H9 (cell line): ENCODE measurements around the gene HS3ST4. TPM values are rescaled to one million over a fixed set of nuclear protein-coding genes. Genes with fewer than 3 reads are reported as not detected.
A peak's percentile ranks its signal among the peaks of the same experiment; 100 is the strongest.

Experiments
- DNase-seq: peaks from one replicate; pipeline ENCODE4 v3.0.0-alpha.2; 2017
- H2AFZ ChIP-seq: one replicate; pipeline ENCODE4 v1.6.1; 2013; ENCODE audit warnings: mild to moderate bottlenecking, low read length, control low read depth, moderate library complexity
- H2AK5ac ChIP-seq: 2 replicates; pipeline ENCODE4 v1.6.1; 2013; ENCODE audit warnings: low read length, control low read depth, mixed read lengths; ENCODE audit not compliant: insufficient read length
- H2BK120ac ChIP-seq: one replicate; pipeline ENCODE4 v1.6.1; 2013; ENCODE audit warnings: low read depth, mild to moderate bottlenecking, low read length, control low read depth, inconsistent platforms; ENCODE audit not compliant: poor library complexity, severe bottlenecking
- H2BK12ac ChIP-seq: 2 replicates; pipeline ENCODE4 v1.6.1; 2013; ENCODE audit warnings: low read length, control low read depth, mixed read lengths, low read depth; ENCODE audit not compliant: insufficient read length
- H2BK15ac ChIP-seq: 2 replicates; pipeline ENCODE4 v1.6.1; 2013; ENCODE audit warnings: low read depth, low read length, control low read depth
- H2BK20ac ChIP-seq: one replicate; pipeline ENCODE4 v1.6.1; 2013; ENCODE audit warnings: low read depth, mild to moderate bottlenecking, low read length, control low read depth, inconsistent platforms; ENCODE audit not compliant: poor library complexity, severe bottlenecking
- H2BK5ac ChIP-seq: 2 replicates; pipeline ENCODE4 v1.6.1; 2013; ENCODE audit warnings: low read length, control low read depth, mixed read lengths; ENCODE audit not compliant: insufficient read length
- H3K14ac ChIP-seq: 2 replicates; pipeline ENCODE4 v1.6.1; 2013; ENCODE audit warnings: low read length, control low read depth; ENCODE audit not compliant: insufficient read depth
- H3K18ac ChIP-seq: 2 replicates; pipeline ENCODE4 v1.6.1; 2013; ENCODE audit warnings: low read depth, mild to moderate bottlenecking, mixed read lengths, low read length, control low read depth; ENCODE audit not compliant: insufficient read length
- H3K23ac ChIP-seq: 2 replicates; pipeline ENCODE4 v1.6.1; 2013; ENCODE audit warnings: low read length, control low read depth, mixed read lengths, low read depth; ENCODE audit not compliant: insufficient read length
- H3K23me2 ChIP-seq: 2 replicates; pipeline ENCODE4 v1.6.1; 2013; ENCODE audit warnings: low read depth, mild to moderate bottlenecking, mixed read lengths, low read length, control low read depth; ENCODE audit not compliant: insufficient read length, poor library complexity, severe bottlenecking
- H3K27ac ChIP-seq: 2 replicates; pipeline ENCODE4 v1.5.1; 2013; ENCODE audit warnings: low read length, control low read depth, mixed read lengths, low read depth; ENCODE audit not compliant: insufficient read length
- H3K27me3 ChIP-seq: 2 replicates; pipeline ENCODE4 v1.6.1; 2013; ENCODE audit warnings: low read length, control low read depth, inconsistent platforms; ENCODE audit not compliant: insufficient read depth
- H3K4ac ChIP-seq: 2 replicates; pipeline ENCODE4 v1.6.1; 2013; ENCODE audit warnings: low read depth, mild to moderate bottlenecking, control low read depth, inconsistent platforms, low read length, moderate library complexity
- H3K4me1 ChIP-seq: 2 replicates; pipeline ENCODE4 v1.6.1; 2013; ENCODE audit warnings: low read length, control low read depth, inconsistent platforms; ENCODE audit not compliant: insufficient read depth
- H3K4me2 ChIP-seq: 2 replicates; pipeline ENCODE4 v1.6.1; 2013; ENCODE audit warnings: low read length, control low read depth, mixed read lengths; ENCODE audit not compliant: insufficient read length, insufficient read depth
- H3K56ac ChIP-seq: 2 replicates; pipeline ENCODE4 v1.6.1; 2013; ENCODE audit warnings: low read depth, mild to moderate bottlenecking, mixed read lengths, low read length, control low read depth; ENCODE audit not compliant: insufficient read length
- H3K79me1 ChIP-seq: 2 replicates; pipeline ENCODE4 v1.6.1; 2013; ENCODE audit warnings: low read depth, mild to moderate bottlenecking, moderate library complexity, low read length, control low read depth, inconsistent platforms; ENCODE audit not compliant: insufficient read depth, poor library complexity, severe bottlenecking
- H3K79me2 ChIP-seq: 2 replicates; pipeline ENCODE4 v1.6.1; 2013; ENCODE audit warnings: low read length, control low read depth, inconsistent platforms; ENCODE audit not compliant: insufficient read depth
- H3K9ac ChIP-seq: 2 replicates; pipeline ENCODE4 v1.6.1; 2013; ENCODE audit warnings: low read length, control low read depth, mixed read lengths; ENCODE audit not compliant: insufficient read length; ENCODE audit errors: extremely low read depth
- H3K9me3 ChIP-seq: one replicate; pipeline ENCODE4 v1.6.1; 2013; ENCODE audit warnings: low read depth, low read length, inconsistent platforms; ENCODE audit not compliant: control insufficient read depth
- H3T11ph ChIP-seq: one replicate; pipeline ENCODE4 v1.6.1; 2013; ENCODE audit warnings: mild to moderate bottlenecking, low read length, control low read depth, inconsistent platforms
- H4K20me1 ChIP-seq: one replicate; pipeline ENCODE4 v1.6.1; 2013; ENCODE audit not compliant: control insufficient read depth, insufficient read length, insufficient read depth
- H4K5ac ChIP-seq: 2 replicates; pipeline ENCODE4 v1.6.1; 2013; ENCODE audit warnings: low read depth, mild to moderate bottlenecking, mixed read lengths, low read length, control low read depth; ENCODE audit not compliant: insufficient read length
- H4K8ac ChIP-seq: replicated peaks from 2 replicates; pipeline ENCODE4 v1.6.1; 2013; ENCODE audit warnings: low read length, control low read depth, mixed read lengths, low read depth; ENCODE audit not compliant: insufficient read length
- H4K91ac ChIP-seq: 2 replicates; pipeline ENCODE4 v1.6.1; 2013; ENCODE audit warnings: low read depth, mild to moderate bottlenecking, moderate library complexity, mixed read lengths, low read length, control low read depth; ENCODE audit not compliant: insufficient read length
- H3K27ac Mint-ChIP-seq, 3 experiments: 2 replicates in 2 of 3; 3 replicates in 1 of 3; pipeline ENCODE4 v1.8.0; 2020 to 2021; ENCODE audit warnings: mixed read lengths in 3 of 3, mild to moderate bottlenecking in 1 of 3, moderate library complexity in 1 of 3
- H3K27me3 Mint-ChIP-seq: 2 replicates; pipeline ENCODE4 v1.8.0; 2021; ENCODE audit warnings: low read depth, mild to moderate bottlenecking, moderate library complexity, mixed read lengths
- H3K36me3 Mint-ChIP-seq, 3 experiments: 2 replicates in 2 of 3; 3 replicates in 1 of 3; pipeline ENCODE4 v1.8.0; 2020 to 2021; ENCODE audit warnings: low read depth in 3 of 3, mixed read lengths in 3 of 3; ENCODE audit not compliant: insufficient read depth in 1 of 3
- H3K4me1 Mint-ChIP-seq, 2 experiments: 2 replicates each; pipeline ENCODE4 v1.8.0; 2020; ENCODE audit warnings: mixed read lengths in 2 of 2
- H3K4me3 Mint-ChIP-seq, 2 experiments: 2 replicates in 1 of 2; 3 replicates in 1 of 2; pipeline ENCODE4 v1.8.0; 2020 to 2021; ENCODE audit warnings: mild to moderate bottlenecking in 2 of 2, mixed read lengths in 2 of 2, moderate library complexity in 1 of 2
- H3K9me3 Mint-ChIP-seq, 2 experiments: 2 replicates in 1 of 2; 3 replicates in 1 of 2; pipeline ENCODE4 v1.8.0; 2020; ENCODE audit warnings: mild to moderate bottlenecking in 2 of 2, mixed read lengths in 2 of 2, moderate library complexity in 1 of 2
- WGBS: extraction: QIAGEN DNeasy Blood & Tissue Kit; methylation state at CpG from one replicate; pipeline ENCODE4 v1.1.7; 2013; ENCODE audit warnings: missing lambda C conversion rate, low lambda C conversion rate, mixed read lengths; ENCODE audit not compliant: insufficient read length; ENCODE audit errors: extremely low coverage; 5-methylcytosine and 5-hydroxymethylcytosine counted together
- total RNA-seq: library from RNA; stranded (reverse); gene quantifications from 2 replicates; pipeline ENCODE4 v1.2.1, GENCODE V29; 2021
- TF ChIP-seq, protein P1 (sequence below): fragments of 200-600 bp; sonication (generic); conservative IDR thresholded peaks from 3 replicates; pipeline ENCODE4 v1.8.0; 2021; ENCODE audit warnings: antibody characterized with exemption, mild to moderate bottlenecking

Gene HS3ST4
- total RNA-seq, 1 experiment from 2014 or later = 1.7 TPM

DNA sequence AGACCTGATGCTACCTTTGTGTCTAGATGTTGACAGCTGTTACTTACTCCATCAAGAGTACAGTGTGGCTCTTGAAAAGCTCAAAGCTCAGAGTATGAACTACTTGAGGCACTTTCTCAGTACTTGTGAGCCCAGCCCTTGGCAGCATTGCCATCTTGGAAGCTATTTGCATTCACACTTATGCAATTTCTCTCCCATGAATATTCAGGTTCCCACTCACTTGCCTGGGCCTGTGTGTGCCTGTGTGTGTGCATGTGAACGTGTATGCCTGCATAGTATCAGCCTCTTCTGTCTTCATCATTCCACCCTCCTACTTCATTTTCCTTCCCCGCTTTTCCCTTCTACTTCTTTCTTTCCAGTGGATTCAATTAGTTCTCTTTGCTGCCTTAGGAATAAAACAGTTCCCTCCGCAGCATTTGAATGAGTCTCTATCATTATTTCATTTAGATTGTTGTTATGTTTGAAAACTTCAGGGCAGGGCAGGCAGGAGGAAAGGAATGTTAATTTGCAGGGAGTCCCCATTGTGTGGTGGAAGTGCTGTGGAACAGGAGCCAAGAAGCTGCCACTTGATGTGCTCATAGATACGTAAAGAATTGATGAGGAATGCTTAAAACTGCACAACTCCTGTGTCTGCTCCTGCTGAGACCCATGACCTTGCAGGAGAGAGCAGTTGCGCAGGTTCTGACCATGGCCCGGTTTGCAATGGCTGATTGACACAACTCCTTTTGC is 58.9 kb downstream of the HS3ST4 start:
- Mint-ChIP-seq H3K4me3 (no peak overlapping the region), H3K36me3 (peaks cover 0 to 2% (median 0%) of the 10 kb centered on the region in 3 experiments; a peak in 2 of 7 replicates), H3K27me3 (no peaks in the 10 kb centered on the region; the same call in 1 of the 2 replicates), H3K9me3 (no peaks in the 10 kb centered on the region; a peak in 1 of 5 replicates), H3K4me1 (peaks cover 13 to 15% of the 10 kb centered on the region in 2 experiments), H3K27ac (peak overlapping the region in 1 of 3 experiments; percentile 1; a peak in 1 of 7 replicates)
- TF ChIP-seq, protein P1, sequence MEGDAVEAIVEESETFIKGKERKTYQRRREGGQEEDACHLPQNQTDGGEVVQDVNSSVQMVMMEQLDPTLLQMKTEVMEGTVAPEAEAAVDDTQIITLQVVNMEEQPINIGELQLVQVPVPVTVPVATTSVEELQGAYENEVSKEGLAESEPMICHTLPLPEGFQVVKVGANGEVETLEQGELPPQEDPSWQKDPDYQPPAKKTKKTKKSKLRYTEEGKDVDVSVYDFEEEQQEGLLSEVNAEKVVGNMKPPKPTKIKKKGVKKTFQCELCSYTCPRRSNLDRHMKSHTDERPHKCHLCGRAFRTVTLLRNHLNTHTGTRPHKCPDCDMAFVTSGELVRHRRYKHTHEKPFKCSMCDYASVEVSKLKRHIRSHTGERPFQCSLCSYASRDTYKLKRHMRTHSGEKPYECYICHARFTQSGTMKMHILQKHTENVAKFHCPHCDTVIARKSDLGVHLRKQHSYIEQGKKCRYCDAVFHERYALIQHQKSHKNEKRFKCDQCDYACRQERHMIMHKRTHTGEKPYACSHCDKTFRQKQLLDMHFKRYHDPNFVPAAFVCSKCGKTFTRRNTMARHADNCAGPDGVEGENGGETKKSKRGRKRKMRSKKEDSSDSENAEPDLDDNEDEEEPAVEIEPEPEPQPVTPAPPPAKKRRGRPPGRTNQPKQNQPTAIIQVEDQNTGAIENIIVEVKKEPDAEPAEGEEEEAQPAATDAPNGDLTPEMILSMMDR = no peak
- Histone ChIP-seq H3K56ac (no peak overlapping the region), H4K5ac (no peak overlapping the region), H3K27ac (no peak overlapping the region), H3K23me2 (no peaks in the 10 kb centered on the region), H3K14ac (no peak overlapping the region), H2AK5ac (no peak overlapping the region), H3T11ph (no peak overlapping the region), H3K23ac (no peak overlapping the region), H2BK120ac (no peak overlapping the region), H4K91ac (no peak overlapping the region), H2BK5ac (no peak overlapping the region), H3K4me1 (peaks cover 8% of the 10 kb centered on the region; the same call in 1 of the 2 replicates), H4K20me1 (no peaks in the 10 kb centered on the region), H3K9me3 (no peaks in the 10 kb centered on the region), H3K9ac (no peak overlapping the region), H3K79me1 (no peaks in the 10 kb centered on the region), H2AFZ (no peak overlapping the region), H4K8ac (no peak overlapping the region), H3K4me2 (no peak overlapping the region), H3K79me2 (no peaks in the 10 kb centered on the region), H3K4ac (no peak overlapping the region), H3K27me3 (no peaks in the 10 kb centered on the region), H2BK20ac (no peak overlapping the region), H2BK12ac (no peak overlapping the region), H2BK15ac (no peak overlapping the region), H3K18ac (no peak overlapping the region)
- 100% methylated on average over 1 of the region's 6 CpGs for WGBS
- no peak for DNase-seq
